H9 (cell line): ENCODE data around the gene MARVELD2. TPM values are rescaled to one million over a fixed set of nuclear protein-coding genes. Genes with fewer than 3 reads are reported as not detected.

ENCODE experiments used
- DNase-seq: peaks from one replicate; pipeline ENCODE4 v3.0.0-alpha.2; 2017
- H2AFZ ChIP-seq: one replicate; pipeline ENCODE4 v1.6.1; 2013; ENCODE audit warnings: mild to moderate bottlenecking, low read length, control low read depth, moderate library complexity
- H2AK5ac ChIP-seq: 2 replicates; pipeline ENCODE4 v1.6.1; 2013; ENCODE audit warnings: low read length, control low read depth, mixed read lengths; ENCODE audit not compliant: insufficient read length
- H2BK120ac ChIP-seq: one replicate; pipeline ENCODE4 v1.6.1; 2013; ENCODE audit warnings: low read depth, mild to moderate bottlenecking, low read length, control low read depth, inconsistent platforms; ENCODE audit not compliant: poor library complexity, severe bottlenecking
- H2BK12ac ChIP-seq: 2 replicates; pipeline ENCODE4 v1.6.1; 2013; ENCODE audit warnings: low read length, control low read depth, mixed read lengths, low read depth; ENCODE audit not compliant: insufficient read length
- H2BK15ac ChIP-seq: 2 replicates; pipeline ENCODE4 v1.6.1; 2013; ENCODE audit warnings: low read depth, low read length, control low read depth
- H2BK20ac ChIP-seq: one replicate; pipeline ENCODE4 v1.6.1; 2013; ENCODE audit warnings: low read depth, mild to moderate bottlenecking, low read length, control low read depth, inconsistent platforms; ENCODE audit not compliant: poor library complexity, severe bottlenecking
- H2BK5ac ChIP-seq: 2 replicates; pipeline ENCODE4 v1.6.1; 2013; ENCODE audit warnings: low read length, control low read depth, mixed read lengths; ENCODE audit not compliant: insufficient read length
- H3K14ac ChIP-seq: 2 replicates; pipeline ENCODE4 v1.6.1; 2013; ENCODE audit warnings: low read length, control low read depth; ENCODE audit not compliant: insufficient read depth
- H3K18ac ChIP-seq: 2 replicates; pipeline ENCODE4 v1.6.1; 2013; ENCODE audit warnings: low read depth, mild to moderate bottlenecking, mixed read lengths, low read length, control low read depth; ENCODE audit not compliant: insufficient read length
- H3K23ac ChIP-seq: 2 replicates; pipeline ENCODE4 v1.6.1; 2013; ENCODE audit warnings: low read length, control low read depth, mixed read lengths, low read depth; ENCODE audit not compliant: insufficient read length
- H3K23me2 ChIP-seq: 2 replicates; pipeline ENCODE4 v1.6.1; 2013; ENCODE audit warnings: low read depth, mild to moderate bottlenecking, mixed read lengths, low read length, control low read depth; ENCODE audit not compliant: insufficient read length, poor library complexity, severe bottlenecking
- H3K27ac ChIP-seq: 2 replicates; pipeline ENCODE4 v1.5.1; 2013; ENCODE audit warnings: low read length, control low read depth, mixed read lengths, low read depth; ENCODE audit not compliant: insufficient read length
- H3K27me3 ChIP-seq: 2 replicates; pipeline ENCODE4 v1.6.1; 2013; ENCODE audit warnings: low read length, control low read depth, inconsistent platforms; ENCODE audit not compliant: insufficient read depth
- H3K4ac ChIP-seq: 2 replicates; pipeline ENCODE4 v1.6.1; 2013; ENCODE audit warnings: low read depth, mild to moderate bottlenecking, control low read depth, inconsistent platforms, low read length, moderate library complexity
- H3K4me1 ChIP-seq: 2 replicates; pipeline ENCODE4 v1.6.1; 2013; ENCODE audit warnings: low read length, control low read depth, inconsistent platforms; ENCODE audit not compliant: insufficient read depth
- H3K4me2 ChIP-seq: 2 replicates; pipeline ENCODE4 v1.6.1; 2013; ENCODE audit warnings: low read length, control low read depth, mixed read lengths; ENCODE audit not compliant: insufficient read length, insufficient read depth
- H3K56ac ChIP-seq: 2 replicates; pipeline ENCODE4 v1.6.1; 2013; ENCODE audit warnings: low read depth, mild to moderate bottlenecking, mixed read lengths, low read length, control low read depth; ENCODE audit not compliant: insufficient read length
- H3K79me1 ChIP-seq: 2 replicates; pipeline ENCODE4 v1.6.1; 2013; ENCODE audit warnings: low read depth, mild to moderate bottlenecking, moderate library complexity, low read length, control low read depth, inconsistent platforms; ENCODE audit not compliant: insufficient read depth, poor library complexity, severe bottlenecking
- H3K79me2 ChIP-seq: 2 replicates; pipeline ENCODE4 v1.6.1; 2013; ENCODE audit warnings: low read length, control low read depth, inconsistent platforms; ENCODE audit not compliant: insufficient read depth
- H3K9ac ChIP-seq: 2 replicates; pipeline ENCODE4 v1.6.1; 2013; ENCODE audit warnings: low read length, control low read depth, mixed read lengths; ENCODE audit not compliant: insufficient read length; ENCODE audit errors: extremely low read depth
- H3K9me3 ChIP-seq: one replicate; pipeline ENCODE4 v1.6.1; 2013; ENCODE audit warnings: low read depth, low read length, inconsistent platforms; ENCODE audit not compliant: control insufficient read depth
- H3T11ph ChIP-seq: one replicate; pipeline ENCODE4 v1.6.1; 2013; ENCODE audit warnings: mild to moderate bottlenecking, low read length, control low read depth, inconsistent platforms
- H4K20me1 ChIP-seq: one replicate; pipeline ENCODE4 v1.6.1; 2013; ENCODE audit not compliant: control insufficient read depth, insufficient read length, insufficient read depth
- H4K5ac ChIP-seq: 2 replicates; pipeline ENCODE4 v1.6.1; 2013; ENCODE audit warnings: low read depth, mild to moderate bottlenecking, mixed read lengths, low read length, control low read depth; ENCODE audit not compliant: insufficient read length
- H4K8ac ChIP-seq: replicated peaks from 2 replicates; pipeline ENCODE4 v1.6.1; 2013; ENCODE audit warnings: low read length, control low read depth, mixed read lengths, low read depth; ENCODE audit not compliant: insufficient read length
- H4K91ac ChIP-seq: 2 replicates; pipeline ENCODE4 v1.6.1; 2013; ENCODE audit warnings: low read depth, mild to moderate bottlenecking, moderate library complexity, mixed read lengths, low read length, control low read depth; ENCODE audit not compliant: insufficient read length
- H3K27ac Mint-ChIP-seq, 3 experiments: 2 replicates in 2 of 3; 3 replicates in 1 of 3; pipeline ENCODE4 v1.8.0; 2020 to 2021; ENCODE audit warnings: mixed read lengths in 3 of 3, mild to moderate bottlenecking in 1 of 3, moderate library complexity in 1 of 3
- H3K27me3 Mint-ChIP-seq: 2 replicates; pipeline ENCODE4 v1.8.0; 2021; ENCODE audit warnings: low read depth, mild to moderate bottlenecking, moderate library complexity, mixed read lengths
- H3K36me3 Mint-ChIP-seq, 3 experiments: 2 replicates in 2 of 3; 3 replicates in 1 of 3; pipeline ENCODE4 v1.8.0; 2020 to 2021; ENCODE audit warnings: low read depth in 3 of 3, mixed read lengths in 3 of 3; ENCODE audit not compliant: insufficient read depth in 1 of 3
- H3K4me1 Mint-ChIP-seq, 2 experiments: 2 replicates each; pipeline ENCODE4 v1.8.0; 2020; ENCODE audit warnings: mixed read lengths in 2 of 2
- H3K4me3 Mint-ChIP-seq, 2 experiments: 2 replicates in 1 of 2; 3 replicates in 1 of 2; pipeline ENCODE4 v1.8.0; 2020 to 2021; ENCODE audit warnings: mild to moderate bottlenecking in 2 of 2, mixed read lengths in 2 of 2, moderate library complexity in 1 of 2
- H3K9me3 Mint-ChIP-seq, 2 experiments: 2 replicates in 1 of 2; 3 replicates in 1 of 2; pipeline ENCODE4 v1.8.0; 2020; ENCODE audit warnings: mild to moderate bottlenecking in 2 of 2, mixed read lengths in 2 of 2, moderate library complexity in 1 of 2
- total RNA-seq: library from RNA; stranded (reverse); gene quantifications from 2 replicates; pipeline ENCODE4 v1.2.1, GENCODE V29; 2021
- TF ChIP-seq, protein P1 (sequence below): fragments of 200-600 bp; sonication (generic); conservative IDR thresholded peaks from 3 replicates; pipeline ENCODE4 v1.8.0; 2021; ENCODE audit warnings: antibody characterized with exemption, mild to moderate bottlenecking

MARVELD2 gene
- total RNA-seq, 1 experiment from 2014 or later, result 30.3 TPM

DNA sequence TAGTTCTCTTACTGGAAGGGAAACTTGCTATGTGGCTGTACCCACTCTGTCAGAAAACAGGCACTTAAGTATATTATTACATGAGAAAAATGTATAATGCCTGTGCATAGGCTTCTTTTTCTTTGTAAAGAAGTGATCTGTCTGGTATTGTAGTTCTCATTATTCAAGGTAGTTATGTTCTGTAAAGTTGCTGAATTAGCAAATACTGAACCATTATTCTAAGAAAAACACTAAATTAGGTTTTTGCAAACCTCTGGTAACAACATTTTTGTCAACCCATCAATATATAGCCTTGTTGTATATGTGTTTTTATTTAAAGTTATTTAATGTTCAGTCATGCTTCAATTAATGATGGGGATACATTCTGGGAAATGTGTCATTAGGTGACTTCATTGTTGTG is 36.5 kb upstream of the MARVELD2 start:
- H3K27ac Mint-ChIP-seq, result no peak overlapping the region

More for the DNA sequence above, 36.5 kb upstream of the MARVELD2 start:
- Mint-ChIP-seq H3K36me3 (peaks cover 2 to 52% (median 42%) of the 10 kb centered on the region in 3 experiments; a peak in 6 of 7 replicates), H3K4me3 (no peak overlapping the region), H3K27me3 (no peaks in the 10 kb centered on the region), H3K9me3 (no peaks in the 10 kb centered on the region), H3K4me1 (no peaks in the 10 kb centered on the region)
- Histone ChIP-seq H3K27me3 (no peaks in the 10 kb centered on the region; the same call in 1 of the 2 replicates), H4K8ac (no peak overlapping the region), H3K27ac (no peak overlapping the region), H3K18ac (no peak overlapping the region), H3K4ac (no peak overlapping the region), H3K9me3 (no peaks in the 10 kb centered on the region), H2BK20ac (no peak overlapping the region), H2AK5ac (no peak overlapping the region), H3K4me1 (no peaks in the 10 kb centered on the region), H2BK12ac (no peak overlapping the region), H3K14ac (no peak overlapping the region), H4K91ac (no peak overlapping the region), H2BK15ac (no peak overlapping the region), H3K4me2 (no peak overlapping the region), H2AFZ (no peak overlapping the region), H3K79me1 (no peaks in the 10 kb centered on the region), H4K5ac (no peak overlapping the region), H3K79me2 (no peaks in the 10 kb centered on the region), H3T11ph (no peak overlapping the region), H3K23me2 (no peaks in the 10 kb centered on the region), H2BK120ac (no peak overlapping the region), H3K23ac (no peak overlapping the region), H3K56ac (no peak overlapping the region), H2BK5ac (no peak overlapping the region), H4K20me1 (no peaks in the 10 kb centered on the region), H3K9ac (no peak overlapping the region)
- TF ChIP-seq, protein P1, sequence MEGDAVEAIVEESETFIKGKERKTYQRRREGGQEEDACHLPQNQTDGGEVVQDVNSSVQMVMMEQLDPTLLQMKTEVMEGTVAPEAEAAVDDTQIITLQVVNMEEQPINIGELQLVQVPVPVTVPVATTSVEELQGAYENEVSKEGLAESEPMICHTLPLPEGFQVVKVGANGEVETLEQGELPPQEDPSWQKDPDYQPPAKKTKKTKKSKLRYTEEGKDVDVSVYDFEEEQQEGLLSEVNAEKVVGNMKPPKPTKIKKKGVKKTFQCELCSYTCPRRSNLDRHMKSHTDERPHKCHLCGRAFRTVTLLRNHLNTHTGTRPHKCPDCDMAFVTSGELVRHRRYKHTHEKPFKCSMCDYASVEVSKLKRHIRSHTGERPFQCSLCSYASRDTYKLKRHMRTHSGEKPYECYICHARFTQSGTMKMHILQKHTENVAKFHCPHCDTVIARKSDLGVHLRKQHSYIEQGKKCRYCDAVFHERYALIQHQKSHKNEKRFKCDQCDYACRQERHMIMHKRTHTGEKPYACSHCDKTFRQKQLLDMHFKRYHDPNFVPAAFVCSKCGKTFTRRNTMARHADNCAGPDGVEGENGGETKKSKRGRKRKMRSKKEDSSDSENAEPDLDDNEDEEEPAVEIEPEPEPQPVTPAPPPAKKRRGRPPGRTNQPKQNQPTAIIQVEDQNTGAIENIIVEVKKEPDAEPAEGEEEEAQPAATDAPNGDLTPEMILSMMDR, result no peak
- no peak for DNase-seq
